NK-92 (cell line): ENCODE results near the gene PPIC.

Experiments
- DNase-seq: peaks from one replicate; lab custom pipeline; 2025; ENCODE audit not compliant: unreplicated experiment; lab: John Stamatoyannopoulos, UW

Gene PPIC

DNA sequence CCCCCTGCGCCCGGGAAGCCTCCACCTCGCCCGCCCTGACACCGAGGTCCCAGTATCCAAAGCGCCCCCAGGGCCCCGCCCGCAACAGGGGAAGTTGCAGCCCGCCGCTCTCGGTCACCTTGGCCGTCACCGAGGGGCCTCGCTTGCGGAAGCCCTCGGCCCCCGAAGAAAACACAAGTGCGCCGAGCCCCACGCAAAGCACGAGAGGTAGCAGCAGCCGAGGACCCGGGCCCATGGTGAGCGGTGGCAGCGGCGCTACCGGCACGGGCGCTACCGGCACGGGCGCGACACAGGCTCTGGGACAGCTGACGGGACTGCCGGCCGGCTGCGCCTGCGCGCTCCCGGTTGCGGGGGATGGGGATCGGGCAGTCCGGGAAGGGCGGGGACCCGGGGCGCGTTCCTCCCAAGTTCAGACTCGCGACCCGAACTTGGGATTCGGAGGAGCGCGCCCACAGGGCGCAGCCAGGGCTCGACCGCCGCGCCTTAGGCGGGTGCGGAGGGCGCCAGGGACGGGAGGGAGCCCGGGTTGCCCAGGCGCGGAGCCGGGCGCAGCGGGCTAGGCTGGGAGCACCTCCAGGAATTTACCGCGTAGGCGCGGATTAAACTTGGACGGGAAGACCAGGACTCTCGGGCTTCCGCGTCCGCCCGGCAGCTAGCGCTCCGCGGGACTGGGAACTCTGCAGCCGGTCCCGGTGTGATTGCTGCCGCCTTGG is at the start of gene PPIC:
TSS of gene PPIC (minus strand) at position 335 of the 713 bp plus-strand sequence. CDS start at position 235, 100 bp downstream.
- DNase-seq: no peak

DNA sequence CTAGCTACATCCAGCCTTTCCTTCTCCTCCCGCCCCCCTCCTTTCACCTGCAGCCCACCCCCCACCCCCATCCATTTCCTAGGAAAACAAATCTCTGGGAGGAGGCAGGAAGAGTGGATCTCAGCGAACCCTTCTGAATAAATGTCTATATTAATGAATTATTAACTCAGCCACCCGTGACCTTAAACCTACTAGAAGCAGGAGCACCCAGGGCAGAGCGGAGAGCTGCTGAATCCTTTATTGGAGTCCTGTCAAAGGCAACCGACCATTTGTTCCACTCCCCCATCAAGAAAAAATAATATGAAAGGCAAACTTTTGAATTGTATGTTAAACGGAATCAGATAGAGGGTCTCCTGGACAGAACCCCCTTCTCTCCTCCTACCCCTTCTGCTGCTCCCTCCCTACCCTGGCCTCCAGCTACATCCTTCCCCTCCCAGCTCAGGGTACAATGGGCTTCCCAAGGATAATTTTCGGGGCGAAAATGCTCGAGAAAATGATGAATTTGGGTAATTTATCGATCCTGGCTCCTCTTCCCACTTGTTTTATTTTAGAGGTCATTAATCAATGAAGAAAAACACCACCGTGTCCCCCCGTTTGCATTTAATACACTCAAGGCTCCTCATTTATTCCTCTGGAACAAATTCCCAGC is 49.2 kb upstream of the PPIC start:
- DNase-seq: no peak

DNA sequence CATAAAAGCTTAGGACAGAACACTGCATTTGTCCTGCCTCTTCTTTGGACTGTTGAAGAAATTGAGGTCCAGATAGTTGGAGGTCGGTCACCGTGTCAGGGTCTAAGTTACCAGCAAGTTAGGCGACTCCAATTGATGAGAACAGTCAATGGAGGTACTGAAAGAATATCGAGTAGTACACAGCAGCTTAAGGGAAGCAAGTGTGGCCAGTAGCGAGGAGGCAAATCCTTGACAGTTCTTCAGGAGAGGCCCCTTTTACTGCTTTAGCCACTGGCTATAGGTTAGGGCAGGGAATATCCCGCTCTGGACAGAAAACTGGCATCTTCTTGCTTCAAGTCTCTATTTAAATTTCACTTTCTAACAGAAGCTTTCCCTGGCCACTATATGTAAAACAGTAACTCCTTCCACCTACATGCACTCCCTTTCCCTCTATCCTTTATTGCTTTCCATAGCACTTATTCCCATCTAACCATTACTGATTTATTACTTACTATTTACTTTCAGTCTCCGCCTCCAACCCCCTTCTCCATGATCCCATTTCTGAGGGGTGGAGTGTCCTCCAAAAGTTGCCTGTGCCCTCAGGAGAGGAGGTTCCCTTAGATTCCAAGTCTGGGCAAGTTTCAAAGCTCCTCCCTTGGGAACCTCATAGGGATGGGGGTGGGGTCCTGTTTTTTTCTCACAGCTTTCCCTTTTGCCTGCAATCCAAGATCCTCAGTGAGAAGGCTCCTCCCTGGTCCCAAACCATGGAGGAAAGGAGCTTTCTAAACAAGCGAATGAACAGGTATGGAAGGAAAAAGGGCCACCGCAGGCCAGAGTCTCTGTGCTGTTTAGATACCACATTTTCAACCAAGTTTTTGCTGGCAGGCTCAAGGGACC is 48.4 kb upstream of the PPIC start:
- no peak for DNase-seq

DNA sequence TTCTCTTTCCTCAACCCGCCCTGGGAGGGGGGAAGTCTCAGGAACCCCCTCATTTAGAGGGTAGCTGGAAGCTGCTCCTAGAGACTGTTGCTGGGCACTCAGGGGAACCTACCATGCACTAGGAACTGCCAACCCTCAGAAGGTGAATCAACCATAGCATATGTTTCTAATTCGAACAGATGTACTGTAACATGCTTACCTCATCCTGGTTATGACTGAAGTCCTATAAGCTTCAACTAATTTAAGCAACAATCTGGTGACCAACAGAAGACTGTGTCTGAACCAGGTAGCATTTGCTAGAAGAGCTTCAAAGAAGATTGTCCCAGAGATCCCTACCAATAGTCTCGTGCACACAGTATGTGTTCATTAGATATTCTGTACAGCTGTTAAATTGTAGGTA is 46.8 kb upstream of the PPIC start:
- no peak for DNase-seq

DNA sequence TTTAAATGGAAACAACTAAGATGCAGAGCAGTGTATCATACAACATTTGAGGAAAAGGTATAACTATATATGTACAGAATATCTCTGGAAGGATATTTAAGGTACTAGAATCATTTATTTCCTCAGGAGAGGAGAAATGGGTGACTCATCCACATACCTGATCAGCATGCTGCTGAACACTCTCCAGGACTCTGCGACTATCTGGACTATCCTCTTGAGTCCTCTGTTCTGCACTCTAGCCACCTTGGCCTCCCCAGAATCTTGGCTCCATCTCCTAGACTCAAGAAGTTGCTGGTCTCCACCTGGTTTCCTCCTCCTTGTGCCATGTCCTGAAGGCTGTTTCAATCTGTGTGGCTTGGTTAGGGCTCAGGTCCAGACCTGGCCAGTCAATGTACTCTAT is 43.7 kb upstream of the PPIC start:
- no peak for DNase-seq

- DNase-seq: no peak
Measured at GRCh38 chr5:123075521-123076163, 39.1 kb upstream of the PPIC start.

DNA sequence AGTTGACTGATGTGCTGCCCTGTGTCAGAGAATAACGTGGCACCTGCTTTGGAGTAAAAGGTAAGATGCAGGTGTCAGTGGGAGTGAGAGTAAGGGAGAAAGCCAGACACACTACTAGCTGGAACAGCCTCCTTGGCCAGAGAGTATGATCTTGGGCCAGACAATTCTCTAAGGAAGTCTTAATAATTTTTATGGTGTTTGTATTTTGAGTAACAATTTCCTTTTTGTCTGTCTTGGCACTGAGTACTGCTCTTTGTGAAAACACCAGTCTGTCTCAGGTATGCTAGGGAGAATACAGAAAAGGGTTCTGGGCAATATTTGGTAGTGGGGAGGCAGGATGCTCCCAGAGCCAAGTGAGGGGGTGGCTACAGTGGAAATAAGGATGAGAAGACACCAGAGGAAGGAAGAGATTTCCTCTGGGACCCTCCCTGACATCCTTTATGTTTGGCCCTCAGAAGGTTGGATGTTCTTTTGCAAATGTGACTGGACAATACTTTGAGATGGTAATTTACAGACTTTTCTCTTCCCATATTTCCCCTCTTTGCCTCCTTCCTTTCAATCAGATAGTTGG is 31.9 kb upstream of the PPIC start:
- DNase-seq: no peak

- no peak for DNase-seq
Measured at GRCh38 chr5:123066016-123066415, 29.5 kb upstream of the PPIC start.

DNA sequence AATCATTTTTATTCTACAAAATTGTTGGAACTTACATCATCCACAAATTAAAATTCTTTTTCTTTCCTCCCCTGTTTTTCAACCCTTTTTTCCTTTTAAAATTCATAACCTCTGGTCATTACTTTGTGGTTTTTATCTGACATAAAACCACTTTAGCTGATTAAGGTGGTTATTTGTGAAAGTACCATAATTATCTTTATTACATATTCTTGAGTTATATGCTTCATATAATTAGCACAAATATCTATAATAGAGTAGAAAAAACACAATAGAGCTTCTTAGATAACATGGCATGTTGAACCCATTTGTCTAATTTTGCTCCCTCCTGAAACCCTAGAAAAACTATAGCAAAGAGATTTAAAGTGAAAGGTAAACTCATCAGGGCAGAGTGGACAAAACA is 22.9 kb upstream of the PPIC start:
- DNase-seq: no peak

DNA sequence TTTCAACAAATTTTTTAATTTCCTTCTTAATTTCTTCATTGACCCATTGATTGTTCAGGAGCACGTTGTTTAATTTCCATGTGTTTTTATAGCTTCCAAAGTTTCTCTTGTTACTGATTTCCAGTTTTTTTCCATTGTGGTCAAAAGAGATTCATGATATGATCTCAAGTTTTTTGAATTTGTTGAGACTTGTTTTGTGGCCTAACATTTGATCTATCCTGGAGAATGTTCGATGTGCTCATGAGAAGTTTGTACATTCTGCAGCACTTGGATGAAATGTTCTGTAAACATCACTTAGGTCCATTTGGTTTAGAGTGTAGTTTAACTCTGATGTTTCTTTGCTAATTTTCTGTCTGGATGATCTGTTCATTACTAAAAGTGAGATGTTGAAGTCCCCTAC is 14.7 kb upstream of the PPIC start:
- no peak for DNase-seq

- DNase-seq: no peak
Measured at GRCh38 chr5:123047706-123048105, 11.2 kb upstream of the PPIC start.

- DNase-seq: no peak
Measured at GRCh38 chr5:123046222-123046621, 9.7 kb upstream of the PPIC start.

- no peak for DNase-seq
Measured at GRCh38 chr5:123044926-123045617, 8.5 kb upstream of the PPIC start.

GRCh38 chr5:123039673-123040072 is 3.1 kb upstream of the PPIC start:
- no peak for DNase-seq

DNA sequence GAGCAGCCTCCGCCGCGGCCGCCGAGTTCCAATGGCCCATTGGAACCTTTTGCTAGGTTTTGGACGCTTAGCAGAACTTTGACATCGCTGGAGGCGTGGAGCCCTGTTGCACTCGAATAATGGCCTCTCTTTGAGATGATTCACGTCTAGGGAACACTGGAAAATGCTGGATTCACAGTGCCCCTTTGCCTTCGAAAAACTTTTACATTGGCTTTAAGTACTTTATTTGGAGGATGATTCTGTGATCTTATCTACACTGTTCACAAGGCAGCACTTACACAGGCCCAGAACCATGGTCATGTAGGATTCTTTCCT is 536 bp upstream of the PPIC start:
- no peak for DNase-seq

GRCh38 chr5:123035918-123036390 is 571 bp downstream of the PPIC start:
- no peak for DNase-seq

DNA sequence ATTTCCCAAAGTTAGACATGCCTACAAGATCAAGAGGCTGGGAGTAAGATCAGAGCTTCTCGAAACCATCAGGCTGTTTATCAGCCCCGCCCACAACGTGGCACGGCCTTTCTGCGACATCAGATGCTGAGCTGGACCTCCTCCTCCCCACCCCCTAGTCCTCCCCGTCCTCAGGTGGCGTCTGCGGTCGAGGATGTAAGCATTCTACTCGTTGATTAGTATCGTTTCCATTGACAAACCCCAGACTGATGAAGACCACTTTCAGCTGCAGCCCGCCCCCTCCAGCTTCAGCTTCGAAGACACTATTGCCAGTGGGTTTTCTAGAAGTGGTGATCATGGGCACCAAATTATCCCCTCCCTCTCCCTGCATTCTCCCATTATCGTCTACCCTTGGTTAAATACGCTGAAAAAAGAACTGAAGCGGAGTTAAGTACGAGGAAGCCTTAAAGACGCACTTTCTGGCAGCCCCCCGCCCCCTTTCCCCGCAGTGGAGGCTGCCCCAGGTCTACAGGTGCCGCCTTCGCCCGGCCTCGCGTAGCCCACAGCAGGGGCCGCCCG is 1.1 kb downstream of the PPIC start:
- DNase-seq: no peak

DNA sequence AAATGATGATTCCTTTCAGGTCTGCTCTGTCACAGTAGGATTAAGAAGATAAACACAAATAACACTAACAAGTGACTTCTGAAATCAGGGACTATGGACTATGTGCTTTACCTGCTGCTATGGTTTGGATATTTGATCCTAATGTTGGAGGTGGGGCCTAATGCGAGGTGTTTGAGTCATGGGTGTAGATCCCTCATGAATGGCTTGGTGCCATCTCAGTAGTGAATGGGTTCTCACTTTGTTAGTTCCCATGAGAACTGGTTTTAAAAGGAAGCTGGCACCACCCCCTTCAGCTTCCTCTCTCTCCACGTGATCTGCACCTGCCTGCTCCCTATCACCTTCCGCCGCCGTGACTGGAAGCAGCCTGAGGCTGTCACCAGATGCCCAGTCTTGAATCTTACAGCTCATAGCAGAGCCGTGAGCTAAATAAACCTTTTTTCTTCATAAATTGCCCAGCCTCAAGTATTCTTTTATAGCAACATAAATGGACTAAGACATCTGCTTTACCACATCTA is 3.3 kb downstream of the PPIC start:
- DNase-seq: no peak

DNA sequence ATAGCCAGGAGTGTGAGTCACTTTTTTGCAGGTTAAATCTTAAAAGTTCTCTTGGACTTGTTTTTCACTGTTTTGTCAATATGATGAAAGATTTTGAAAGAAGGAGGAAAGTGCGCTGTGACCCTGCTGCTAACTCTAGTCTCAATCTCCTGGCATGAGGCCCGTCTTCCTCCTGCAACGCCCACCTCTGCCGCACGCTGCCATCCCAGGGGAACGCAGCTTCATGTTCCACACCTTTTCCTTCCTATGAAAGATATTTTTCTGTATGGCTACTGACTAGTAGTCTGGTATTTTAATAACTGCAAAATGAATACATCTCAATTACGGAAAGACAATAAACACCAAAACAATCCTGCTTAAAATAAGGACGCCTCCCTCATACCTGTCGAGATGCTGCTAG is 8.3 kb downstream of the PPIC start:
- no peak for DNase-seq

GRCh38 chr5:123014689-123015088 is 21.8 kb downstream of the PPIC start:
- no peak for DNase-seq
